SKM-1 (cell line): ENCODE data around the gene SLC15A3.

Experiments used
- DNase-seq: peaks from one replicate; lab custom pipeline; 2025; ENCODE audit not compliant: unreplicated experiment; lab: John Stamatoyannopoulos, UW

The SLC15A3 gene

GRCh38 chr11:60951904-60952741 is at the start of gene SLC15A3:
Gene SLC15A3, minus strand, starts transcription at chr11:60952176. Its CDS starts 625 bp downstream, at chr11:60951551.
- peak; percentile 88 for DNase-seq

GRCh38 chr11:61000426-61000825 is 48.5 kb upstream of the SLC15A3 start:
- DNase-seq: no peak

- DNase-seq: no peak
Measured at GRCh38 chr11:60996381-60997138, 44.6 kb upstream of the SLC15A3 start.

GRCh38 chr11:60995798-60996197 is 43.8 kb upstream of the SLC15A3 start:
- DNase-seq: no peak

GRCh38 chr11:60994541-60995080 is 42.6 kb upstream of the SLC15A3 start:
- DNase-seq: no peak

GRCh38 chr11:60993615-60994014 is 41.6 kb upstream of the SLC15A3 start:
- no peak for DNase-seq

GRCh38 chr11:60992842-60993409 is 41.0 kb upstream of the SLC15A3 start:
- no peak for DNase-seq

GRCh38 chr11:60991457-60991856 is 39.5 kb upstream of the SLC15A3 start:
- DNase-seq: no peak

GRCh38 chr11:60989093-60989650 is 37.2 kb upstream of the SLC15A3 start:
- peak; percentile 52 for DNase-seq

- DNase-seq: no peak
Measured at GRCh38 chr11:60988658-60989057, 36.7 kb upstream of the SLC15A3 start.

- no peak for DNase-seq
Measured at GRCh38 chr11:60987577-60988277, 35.8 kb upstream of the SLC15A3 start.

GRCh38 chr11:60985991-60986915 is 34.3 kb upstream of the SLC15A3 start:
- no peak for DNase-seq

GRCh38 chr11:60985501-60985900 is 33.5 kb upstream of the SLC15A3 start:
- no peak for DNase-seq

- DNase-seq: no peak
Measured at GRCh38 chr11:60984636-60985035, 32.7 kb upstream of the SLC15A3 start.

GRCh38 chr11:60984149-60984548 is 32.2 kb upstream of the SLC15A3 start:
- no peak for DNase-seq

GRCh38 chr11:60982184-60982583 is 30.2 kb upstream of the SLC15A3 start:
- DNase-seq: no peak

GRCh38 chr11:60981515-60981914 is 29.5 kb upstream of the SLC15A3 start:
- DNase-seq: no peak

GRCh38 chr11:60978546-60979380 is 26.8 kb upstream of the SLC15A3 start:
- peak; percentile 96 for DNase-seq

GRCh38 chr11:60977836-60978235 is 25.9 kb upstream of the SLC15A3 start:
- no peak for DNase-seq
